ENCODE results near the gene CABP7. TPM values are rescaled to one million over a fixed set of nuclear protein-coding genes. Genes with fewer than 3 reads are reported as not detected.

Gene CABP7
- total RNA-seq, 4 donors from 2014 or later, result 0.48 TPM; not detected in 3

- peak overlapping the region; percentile 71 for H3K27ac ChIP-seq
- no peaks in the 10 kb centered on the region for H3K36me3 ChIP-seq
- no peak for DNase-seq (ENCODE audit: low spot score in 2 of 2)
- H3K27me3 ChIP-seq, result no peaks in the 10 kb centered on the region
- no peaks in the 10 kb centered on the region for H3K9me3 ChIP-seq
- TF ChIP-seq POLR2A (IDR thresholded peaks at IDR 0.05), result no peak
- TF ChIP-seq POLR2AphosphoS5 (IDR thresholded peaks at IDR 0.05), result no peak
- no peak for TF ChIP-seq EP300 (IDR thresholded peaks at IDR 0.05)
- no peak for TF ChIP-seq CTCF (IDR thresholded peaks at IDR 0.05)
- 52% methylated on average over 8 of the region's 8 CpGs for WGBS
- no peak overlapping the region for H3K4me3 ChIP-seq
- peaks cover 39% of the 10 kb centered on the region for H3K4me1 ChIP-seq
Measured at GRCh38 chr22:29780748-29781676, 61.2 kb downstream of the CABP7 start.

Other genes with a start within 250 kb of the CABP7 start
- gene NEFH, start 239.8 kb upstream of the CABP7 start, total RNA-seq, result under 1 TPM in 2 of 4 donors, not detected in 2; 0.26 to 0.51 TPM
- 10 to 100 TPM; 19.8 to 41.5 (median 27.8) TPM for gene THOC5, start 166.2 kb upstream of the CABP7 start, total RNA-seq
- gene NIPSNAP1, start 138.9 kb upstream of the CABP7 start, total RNA-seq, result 10 to 100 TPM; 13.1 to 38.3 (median 20.9) TPM
- gene NF2, start 116.4 kb upstream of the CABP7 start, total RNA-seq, result 10 to 100 TPM; 32.4 to 36.8 (median 34.4) TPM
- 10 to 100 TPM; 16.3 to 28.2 (median 23.1) TPM for gene ZMAT5, start 47.0 kb downstream of the CABP7 start, total RNA-seq
- gene UQCR10, start 47.4 kb downstream of the CABP7 start, total RNA-seq, result 10 to 100 TPM; 33.6 to 85.7 (median 66.8) TPM
- gene ASCC2, start 118.3 kb downstream of the CABP7 start, total RNA-seq, result 10 to 100 TPM; 35.6 to 57.3 (median 43.2) TPM
- 100 to 1,000 TPM in 1 of 4 donors, 10 to 100 TPM in 3; 57.8 to 136 (median 66.0) TPM for gene MTMR3, start 163.2 kb downstream of the CABP7 start, total RNA-seq

All from suprapubic skin (tissue), 4 donors.